Measurements from ENCODE around the gene FAM216A. TPM values are rescaled to one million over a fixed set of nuclear protein-coding genes. Genes with fewer than 3 reads are reported as not detected.

The FAM216A gene
- total and polyA plus RNA-seq, 8 donors, result 3.8 to 19.3 (median 5.6) TPM; not detected in 2

DNA sequence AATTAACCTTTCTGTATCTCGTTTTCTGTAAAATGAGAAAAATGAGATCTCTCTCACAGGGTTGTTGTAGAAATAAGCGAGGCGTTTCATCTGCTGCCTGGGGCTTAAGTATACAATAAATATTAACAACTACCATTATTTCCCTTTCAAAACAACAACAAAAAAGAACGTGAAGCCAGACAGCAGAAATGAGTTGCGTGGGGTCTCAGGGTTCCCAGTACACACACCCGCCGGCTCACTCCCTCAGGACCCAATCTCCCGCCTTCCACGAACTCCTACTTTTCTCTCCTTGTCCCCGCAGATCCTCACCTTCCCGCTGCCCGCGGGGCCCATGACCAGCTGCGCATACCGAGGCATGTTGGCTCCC, 815 bp upstream of the FAM216A start:
- intact Hi-C loops (cut with DNase I; ENCODE audit: low total_unique reads), result no loop called here
- Histone ChIP-seq H3K27me3 (no peaks in the 10 kb centered on the region), H3K27ac (peak overlapping the region; percentile 71 to 96 (median 93)), H3K9me3 (no peaks in the 10 kb centered on the region), H3K4me1 (peaks cover 16 to 38% (median 34%) of the 10 kb centered on the region in 4 donors), H3K36me3 (peaks cover 0 to 26% (median 22%) of the 10 kb centered on the region in 4 donors), H3K4me3 (peak overlapping the region; percentile 66 to 80 (median 74))
- 0 to 1% (median 0%) methylated on average over 15 of the region's 15 CpGs for WGBS, 5 donors
- TF ChIP-seq POLR2A (IDR thresholded peaks at IDR 0.05) (no peak), POLR2AphosphoS5 (IDR thresholded peaks at IDR 0.05) (no peak), EP300 (IDR thresholded peaks at IDR 0.05) (no peak), CTCF (IDR thresholded peaks at IDR 0.05) (no peak)
- DNase-seq, result no peak

DNA sequence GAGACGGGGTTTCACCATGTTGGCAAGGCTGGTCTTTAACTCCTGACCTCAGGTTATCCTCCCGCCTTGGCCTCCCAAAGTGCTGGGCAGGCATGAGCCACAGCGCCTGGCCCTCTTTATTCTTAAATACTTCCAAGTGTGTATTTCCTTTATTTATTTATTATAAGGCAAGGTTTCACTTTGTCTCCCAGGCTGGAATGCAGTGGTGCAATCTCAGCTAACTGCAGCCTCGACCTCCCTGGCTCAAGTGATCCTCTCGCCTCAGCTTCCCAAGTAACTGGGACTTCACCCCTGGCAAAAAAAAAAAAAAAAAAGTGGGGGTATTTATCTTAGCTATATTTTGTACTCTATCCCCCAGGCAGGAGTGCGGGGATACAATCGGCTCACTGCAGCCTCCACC, 6.8 kb downstream of the FAM216A start:
- Histone ChIP-seq H3K4me3 (no peak overlapping the region), H3K27ac (no peak overlapping the region), H3K9me3 (no peaks in the 10 kb centered on the region), H3K27me3 (no peaks in the 10 kb centered on the region), H3K36me3 (peaks cover 0 to 4% (median 3%) of the 10 kb centered on the region in 4 donors), H3K4me1 (no peaks in the 10 kb centered on the region)
- TF ChIP-seq EP300 (IDR thresholded peaks at IDR 0.05) (no peak), CTCF (IDR thresholded peaks at IDR 0.05) (no peak), POLR2A (IDR thresholded peaks at IDR 0.05) (no peak), POLR2AphosphoS5 (IDR thresholded peaks at IDR 0.05) (no peak)
- DNase-seq, result no peak
- 90 to 96% (median 93%) methylated on average over 7 of the region's 7 CpGs for WGBS, 5 donors
- intact Hi-C loops (cut with DNase I; ENCODE audit: low total_unique reads), result no loop called here

DNA sequence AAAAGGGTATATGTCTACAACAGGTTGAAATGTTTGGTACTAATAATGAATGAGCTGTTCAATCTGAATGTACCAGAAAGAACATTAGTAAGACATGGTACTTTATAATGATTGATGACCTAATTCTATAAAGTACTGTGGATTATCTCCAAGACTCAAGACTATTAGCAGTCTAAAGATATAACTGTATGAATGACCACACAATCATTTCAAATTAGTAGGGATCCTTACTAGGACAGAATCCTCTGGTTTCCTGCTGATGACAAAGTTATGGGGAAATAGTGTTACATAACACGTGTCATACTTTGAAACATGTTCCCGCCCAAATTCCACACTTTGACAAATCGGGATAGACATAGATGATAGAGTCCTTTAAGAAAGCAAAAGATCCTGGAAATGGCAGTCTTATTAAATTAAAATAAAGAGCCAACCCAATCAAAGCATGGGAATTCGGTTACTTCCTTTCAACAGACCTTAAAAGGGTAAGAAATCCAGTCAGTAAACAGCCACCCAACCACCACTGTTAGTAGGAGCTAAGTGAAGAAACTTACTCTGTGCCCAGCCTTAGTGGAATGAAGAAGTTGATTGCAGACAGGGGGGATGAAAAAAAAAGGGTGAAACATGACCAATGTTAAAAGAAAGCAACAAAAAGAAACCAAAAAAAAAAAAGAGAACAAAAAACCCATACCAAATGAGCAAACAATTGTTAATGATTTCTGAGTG, 30.5 kb downstream of the FAM216A start:
- 58 to 64% (median 63%) methylated on average over 4 of the region's 4 CpGs for WGBS, 5 donors
- Histone ChIP-seq H3K4me1 (peaks cover 11 to 48% (median 38%) of the 10 kb centered on the region in 4 donors), H3K27me3 (no peaks in the 10 kb centered on the region), H3K27ac (peak overlapping the region in 3 of 5 donors; percentile 18 to 98 (median 19)), H3K4me3 (no peak overlapping the region), H3K9me3 (no peaks in the 10 kb centered on the region), H3K36me3 (peaks cover 9 to 33% (median 25%) of the 10 kb centered on the region in 4 donors)
- DNase-seq, result no peak
- intact Hi-C loops (cut with DNase I; ENCODE audit: low total_unique reads), result no loop called here
- TF ChIP-seq CTCF (IDR thresholded peaks at IDR 0.05) (no peak), POLR2A (IDR thresholded peaks at IDR 0.05) (no peak), POLR2AphosphoS5 (IDR thresholded peaks at IDR 0.05) (peak in 1 of 3 donors; percentile 39), EP300 (IDR thresholded peaks at IDR 0.05) (no peak)

GRCh38 chr12:110501399-110501751, 32.7 kb downstream of the FAM216A start:
- intact Hi-C loops (cut with DNase I; ENCODE audit: low total_unique reads), result no loop called here
- 0% methylated on average over 11 to 17 of the region's 17 CpGs for WGBS, 5 donors
- peak overlapping the region; percentile 87 to 98 (median 92) for H3K27ac ChIP-seq

More at GRCh38 chr12:110501399-110501751, 32.7 kb downstream of the FAM216A start:
- H3K4me3 ChIP-seq, result peak overlapping the region; percentile 73 to 96 (median 88)
- peaks cover 0 to 12% (median 4%) of the 10 kb centered on the region in 4 donors for H3K36me3 ChIP-seq
- peaks cover 11 to 48% (median 38%) of the 10 kb centered on the region in 4 donors for H3K4me1 ChIP-seq
- TF ChIP-seq POLR2A (IDR thresholded peaks at IDR 0.05) (no peak), CTCF (IDR thresholded peaks at IDR 0.05) (no peak), EP300 (IDR thresholded peaks at IDR 0.05) (no peak), POLR2AphosphoS5 (IDR thresholded peaks at IDR 0.05) (no peak)
- no peaks in the 10 kb centered on the region for H3K27me3 ChIP-seq
- DNase-seq, result peak; percentile 34 to 66
- no peaks in the 10 kb centered on the region for H3K9me3 ChIP-seq
